Thoracic aorta (tissue), 2 donors: Measurements from ENCODE around the gene HOXC13. TPM values are rescaled to one million over a fixed set of nuclear protein-coding genes. Genes with fewer than 3 reads are reported as not detected.

Source experiments
- ATAC-seq: fragments of 150-250 bp; one replicate; pipeline ENCODE4 v1.8.0; 2017; ENCODE audit warnings: low read depth; ENCODE audit not compliant: insufficient number of reproducible peaks, low FRiP score
- DNase-seq: peaks from one replicate; pipeline ENCODE4 v3.0.0-alpha.2; 2020; ENCODE audit warnings: low spot score
- H3K27ac ChIP-seq, 2 donors: fragments of 200-600 bp; sonication (generic); 1 replicate in 1 of 2; 2 replicates in 1 of 2; pipeline ENCODE4 v1.5.1; 2016; ENCODE audit warnings: mild to moderate bottlenecking in 2 of 2, moderate library complexity in 2 of 2
- H3K27me3 ChIP-seq: fragments of 200-600 bp; sonication (generic); replicated peaks from 2 replicates; pipeline ENCODE4 v1.6.0; 2016; ENCODE audit warnings: mild to moderate bottlenecking; ENCODE audit not compliant: insufficient read depth
- H3K36me3 ChIP-seq: fragments of 200-600 bp; sonication (generic); one replicate; pipeline ENCODE4 v1.5.1; 2016
- H3K4me1 ChIP-seq, 2 donors: fragments of 200-600 bp; sonication (generic); 1 replicate in 1 of 2; 2 replicates in 1 of 2; pipeline versions ENCODE4 v1.5.1 to v1.6.0; 2016; ENCODE audit warnings: low read depth in 2 of 2, mild to moderate bottlenecking in 1 of 2; ENCODE audit not compliant: control insufficient read depth in 1 of 2
- H3K4me3 ChIP-seq: fragments of 200-600 bp; sonication (generic); 2 replicates; pipeline ENCODE4 v1.5.1; 2016; ENCODE audit warnings: mild to moderate bottlenecking
- H3K9me3 ChIP-seq: fragments of 200-600 bp; sonication (generic); 2 replicates; pipeline ENCODE4 v1.5.1; 2016
- total RNA-seq, 2 donors: library from RNA; depleted of rRNA; stranded (reverse); fragments of >200 nt; gene quantifications; one replicate each; pipeline versions ENCODE4 v1.1.0 to v1.2.3, GENCODE V29; 2016
- TF ChIP-seq, protein P1 (sequence below): fragments of 200-600 bp; sonication (generic); IDR thresholded peaks from one replicate; pipeline ENCODE4 v1.5.1; 2019; ENCODE audit warnings: antibody characterized with exemption

Gene HOXC13
- total RNA-seq, 2 donors from 2014 or later = not detected

DNA sequence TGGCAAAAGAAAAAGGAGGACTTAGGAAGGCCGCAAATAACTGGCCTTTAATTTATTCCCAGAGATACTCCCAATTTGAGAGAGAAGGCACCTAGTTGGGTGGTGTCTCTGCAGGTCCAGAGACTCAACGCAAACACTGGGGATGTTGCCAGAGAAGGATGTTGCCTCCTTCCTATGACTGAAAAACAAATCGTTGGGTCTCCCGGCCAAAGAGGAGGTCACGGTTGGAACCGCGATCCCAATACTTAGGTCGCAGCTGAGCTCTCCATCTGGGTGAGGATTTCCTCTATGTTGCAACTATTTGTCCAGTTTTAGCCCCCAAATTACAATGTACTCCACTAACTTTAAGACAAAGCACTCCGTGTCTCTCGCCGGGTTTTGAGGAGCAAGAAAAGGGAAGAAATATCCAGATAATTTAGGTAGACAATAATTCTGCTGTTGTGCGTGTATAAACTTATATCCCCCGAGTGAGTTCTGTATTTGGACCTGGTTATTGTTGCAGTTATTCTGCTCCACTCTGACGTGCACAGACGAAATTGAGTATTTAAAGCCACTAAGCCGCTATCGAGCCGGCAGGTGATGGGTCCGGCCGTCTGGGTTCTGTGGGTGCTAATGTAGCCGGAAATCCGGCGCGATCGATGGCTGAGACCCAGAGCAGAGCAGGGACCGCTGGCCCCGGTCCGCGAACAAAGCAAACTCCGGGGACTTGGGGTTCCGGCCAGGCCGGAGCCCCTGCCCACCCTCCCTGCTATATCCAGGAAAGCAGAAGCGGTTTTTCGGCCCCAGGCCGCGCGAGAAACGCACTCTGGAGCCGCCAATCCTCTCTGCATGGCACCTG, 21.8 kb downstream of the HOXC13 start:
- TF ChIP-seq, protein P1, sequence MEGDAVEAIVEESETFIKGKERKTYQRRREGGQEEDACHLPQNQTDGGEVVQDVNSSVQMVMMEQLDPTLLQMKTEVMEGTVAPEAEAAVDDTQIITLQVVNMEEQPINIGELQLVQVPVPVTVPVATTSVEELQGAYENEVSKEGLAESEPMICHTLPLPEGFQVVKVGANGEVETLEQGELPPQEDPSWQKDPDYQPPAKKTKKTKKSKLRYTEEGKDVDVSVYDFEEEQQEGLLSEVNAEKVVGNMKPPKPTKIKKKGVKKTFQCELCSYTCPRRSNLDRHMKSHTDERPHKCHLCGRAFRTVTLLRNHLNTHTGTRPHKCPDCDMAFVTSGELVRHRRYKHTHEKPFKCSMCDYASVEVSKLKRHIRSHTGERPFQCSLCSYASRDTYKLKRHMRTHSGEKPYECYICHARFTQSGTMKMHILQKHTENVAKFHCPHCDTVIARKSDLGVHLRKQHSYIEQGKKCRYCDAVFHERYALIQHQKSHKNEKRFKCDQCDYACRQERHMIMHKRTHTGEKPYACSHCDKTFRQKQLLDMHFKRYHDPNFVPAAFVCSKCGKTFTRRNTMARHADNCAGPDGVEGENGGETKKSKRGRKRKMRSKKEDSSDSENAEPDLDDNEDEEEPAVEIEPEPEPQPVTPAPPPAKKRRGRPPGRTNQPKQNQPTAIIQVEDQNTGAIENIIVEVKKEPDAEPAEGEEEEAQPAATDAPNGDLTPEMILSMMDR = no peak
- no peak overlapping the region for H3K27ac ChIP-seq
- peaks cover 0 to 8% of the 10 kb centered on the region in 2 donors for H3K4me1 ChIP-seq
- no peaks in the 10 kb centered on the region for H3K36me3 ChIP-seq
- H3K27me3 ChIP-seq = peaks cover 44% of the 10 kb centered on the region
- DNase-seq (no peak), ATAC-seq (no peak)
- H3K4me3 ChIP-seq = no peak overlapping the region
- H3K9me3 ChIP-seq = no peaks in the 10 kb centered on the region

DNA sequence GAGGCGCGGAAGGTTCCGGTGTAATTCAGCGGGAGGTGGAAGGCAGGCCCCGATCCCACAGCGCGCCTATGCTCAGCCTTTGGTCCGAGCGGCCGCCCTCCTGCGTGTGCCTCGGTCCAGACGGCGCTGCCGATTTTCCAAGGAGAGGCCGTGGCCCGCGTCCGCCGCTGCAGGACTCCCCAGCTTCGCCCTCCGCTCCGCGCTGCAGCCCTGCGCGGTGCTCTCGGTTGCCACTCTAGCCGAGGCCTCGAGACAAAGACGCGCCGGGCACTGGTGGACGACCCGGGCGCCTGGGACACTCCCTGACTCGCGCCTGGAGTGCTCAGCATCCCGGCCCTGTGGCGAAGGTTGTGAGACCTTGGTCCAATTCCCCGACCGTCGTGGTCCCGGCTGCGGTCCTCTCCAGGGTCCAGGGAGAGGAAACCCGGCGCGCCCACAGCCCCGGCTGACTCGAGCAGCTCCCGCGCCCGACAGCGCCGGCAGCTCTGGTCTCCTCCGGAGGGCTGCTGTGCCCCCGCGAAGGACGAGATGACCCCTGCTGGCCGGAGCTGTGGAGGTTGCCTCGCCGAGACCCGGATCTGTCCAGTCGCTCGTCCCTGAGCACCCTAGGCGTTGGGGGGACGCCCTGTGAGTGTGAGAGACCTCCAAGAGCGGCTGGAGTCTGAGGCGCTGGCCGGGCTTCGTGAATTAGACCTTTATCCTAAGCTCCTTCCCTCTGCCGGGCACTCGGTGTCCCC, 22.6 kb downstream of the HOXC13 start:
- H3K27me3 ChIP-seq = peaks cover 44% of the 10 kb centered on the region
- TF ChIP-seq, protein P1 = no peak
- H3K36me3 ChIP-seq = no peaks in the 10 kb centered on the region
- H3K27ac ChIP-seq = peak overlapping the region in 1 of 2 donors; percentile 6
- no peaks in the 10 kb centered on the region for H3K9me3 ChIP-seq
- no peak overlapping the region for H3K4me3 ChIP-seq
- peaks cover 0 to 8% of the 10 kb centered on the region in 2 donors for H3K4me1 ChIP-seq
- ATAC-seq (no peak), DNase-seq (no peak)

DNA sequence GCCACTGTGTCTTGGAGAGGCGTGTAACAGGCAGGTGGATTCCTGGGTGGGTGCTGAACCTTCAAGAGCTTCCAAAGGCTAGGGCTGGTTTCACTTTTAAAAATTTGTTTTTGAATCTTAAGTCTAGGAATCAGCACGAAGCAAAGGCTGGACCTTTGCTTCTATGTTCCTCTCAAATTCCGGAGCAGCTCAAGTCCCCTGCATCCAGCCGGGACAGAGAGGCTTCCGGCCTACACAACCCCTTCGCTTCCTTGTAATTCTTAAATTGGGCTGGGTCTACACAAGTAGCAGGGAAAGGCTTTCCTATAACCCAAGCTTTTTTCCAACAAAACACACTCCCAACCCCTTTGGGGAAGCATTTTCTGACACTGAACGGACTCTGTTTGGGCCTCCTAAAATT, 24.4 kb downstream of the HOXC13 start:
- no peak for ATAC-seq
- Histone ChIP-seq H3K27ac (no peak overlapping the region), H3K4me3 (no peak overlapping the region), H3K9me3 (no peaks in the 10 kb centered on the region), H3K36me3 (no peaks in the 10 kb centered on the region), H3K4me1 (peaks cover 0 to 8% of the 10 kb centered on the region in 2 donors), H3K27me3 (peaks cover 44% of the 10 kb centered on the region)
- TF ChIP-seq, protein P1 = no peak
- DNase-seq = no peak

DNA sequence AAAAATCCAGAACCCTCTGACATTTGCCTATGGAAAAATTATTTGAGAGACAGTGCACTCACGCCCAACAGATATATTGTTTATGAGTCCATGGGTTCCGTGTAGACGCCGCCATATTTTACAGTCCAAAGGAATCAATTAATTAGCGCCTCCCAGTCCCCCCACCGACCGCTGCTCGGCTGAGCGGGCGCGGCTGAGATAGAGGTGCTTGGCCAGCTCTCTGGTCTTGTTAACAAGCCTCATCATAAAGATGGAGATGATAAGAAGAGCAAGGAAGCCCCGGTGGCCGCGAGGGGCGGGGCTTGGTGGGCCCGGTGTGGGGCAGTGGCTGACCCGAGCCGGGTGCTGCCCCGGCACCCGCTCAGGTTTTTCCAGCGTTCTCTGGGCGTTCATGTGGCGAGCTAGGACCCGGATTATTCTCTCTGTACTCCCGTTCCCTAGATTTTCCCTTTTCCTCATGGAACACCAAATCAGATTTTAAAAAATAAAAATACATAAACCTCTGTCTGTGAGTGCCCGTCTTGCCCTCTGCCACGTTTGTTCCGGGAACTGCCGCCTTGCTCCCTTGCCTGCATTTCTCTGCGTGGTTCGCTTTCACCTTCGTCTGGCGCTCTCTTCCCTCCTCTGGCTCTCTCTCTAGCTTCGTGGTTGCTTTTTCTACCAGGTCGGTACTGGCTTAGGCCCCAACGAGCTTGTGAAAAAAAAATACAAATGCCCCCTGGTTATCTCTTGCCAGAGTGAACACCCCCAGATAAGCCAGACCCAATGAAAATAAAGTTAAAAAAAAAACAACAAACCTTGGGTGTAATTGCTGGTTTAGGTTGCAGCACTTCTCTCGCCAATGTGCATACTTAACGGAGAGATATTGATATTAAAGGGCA, 25.0 kb downstream of the HOXC13 start:
- no peaks in the 10 kb centered on the region for H3K9me3 ChIP-seq
- ATAC-seq = no peak
- TF ChIP-seq, protein P1 = no peak
- H3K4me3 ChIP-seq = no peak overlapping the region
- H3K27me3 ChIP-seq = peaks cover 39% of the 10 kb centered on the region
- no peak overlapping the region for H3K27ac ChIP-seq
- H3K36me3 ChIP-seq = no peaks in the 10 kb centered on the region
- no peak for DNase-seq
- peaks cover 0 to 8% of the 10 kb centered on the region in 2 donors for H3K4me1 ChIP-seq
